ENCODE data around the gene SPATA2.
"Not testable (repeated sequence)": the region's sequence is repeated elsewhere in the genome, so short reads cannot be mapped to it uniquely, and the experiment has no call there.

SPATA2 gene

GRCh38 chr20:49882171-49882970, 33.0 kb downstream of the SPATA2 start:
- no peak for DNase-seq

- no peak for DNase-seq
These were observed 34.4 kb downstream of the SPATA2 start for GRCh38 chr20:49880724-49881445.

- no peak for DNase-seq
These were observed 35.2 kb downstream of the SPATA2 start for GRCh38 chr20:49880177-49880576.

GRCh38 chr20:49878977-49879376, 36.4 kb downstream of the SPATA2 start:
- DNase-seq: no peak

- DNase-seq: no peak
These were observed 37.9 kb downstream of the SPATA2 start for GRCh38 chr20:49877386-49877921.

GRCh38 chr20:49874696-49875095, 40.6 kb downstream of the SPATA2 start:
- no peak for DNase-seq

GRCh38 chr20:49872056-49872455, 43.3 kb downstream of the SPATA2 start:
- DNase-seq: peak; percentile 33

GRCh38 chr20:49871391-49871948, 43.9 kb downstream of the SPATA2 start:
- DNase-seq: no peak

- no peak for DNase-seq
These were observed 45.1 kb downstream of the SPATA2 start for GRCh38 chr20:49870261-49870660.

GRCh38 chr20:49868964-49869363, 46.4 kb downstream of the SPATA2 start:
- DNase-seq: no peak

GRCh38 chr20:49868538-49868937, 46.8 kb downstream of the SPATA2 start:
- DNase-seq: no peak

- no peak for DNase-seq
These were observed 47.7 kb downstream of the SPATA2 start for GRCh38 chr20:49867453-49868215.

GRCh38 chr20:49866051-49866450, 49.3 kb downstream of the SPATA2 start:
- DNase-seq: no peak

GRCh38 chr20:49865559-49865958, 49.8 kb downstream of the SPATA2 start:
- peak; percentile 11 for DNase-seq

GRCh38 chr20:49863666-49864065, 51.7 kb downstream of the SPATA2 start:
- DNase-seq: no peak

- no peak for DNase-seq
These were observed 52.6 kb downstream of the SPATA2 start for GRCh38 chr20:49862607-49863200.

- not testable (repeated sequence) for DNase-seq
These were observed 54.1 kb downstream of the SPATA2 start for GRCh38 chr20:49861232-49861631.

GRCh38 chr20:49859807-49860206, 55.5 kb downstream of the SPATA2 start:
- no peak for DNase-seq

GRCh38 chr20:49859011-49859410, 56.3 kb downstream of the SPATA2 start:
- no peak for DNase-seq

- DNase-seq: no peak
These were observed 57.2 kb downstream of the SPATA2 start for GRCh38 chr20:49858076-49858585.

- DNase-seq: no peak
These were observed 58.4 kb downstream of the SPATA2 start for GRCh38 chr20:49856904-49857303.

GRCh38 chr20:49854190-49854875, 61.0 kb downstream of the SPATA2 start:
- DNase-seq: no peak

Data from NCI-H82 (cell line).